ENCODE results near the gene GLB1L3. TPM values are rescaled to one million over a fixed set of nuclear protein-coding genes. Genes with fewer than 3 reads are reported as not detected.

The GLB1L3 gene
- total RNA-seq, 2 experiments from 2014 or later, result 11.2 to 11.9 TPM

GRCh38 chr11:134260503-134260902 is 15.7 kb upstream of the GLB1L3 start:
- TF ChIP-seq CTCF (IDR thresholded peaks at IDR 0.05), result no peak
- CTCF ChIA-PET, result interaction anchor here (1.9 to 5.3 kb wide), 3 partner anchors 15 to 72 kb away, joined by 7 to 76 read pairs (median 10); partner anchors contain the start of genes GLB1L2, GLB1L3, NCAPD3 and VPS26B
- no peak overlapping the region for H3K4me3 Mint-ChIP-seq
- H3K4me1 Mint-ChIP-seq (ENCODE audit: low read depth), result peaks cover 3% of the 10 kb centered on the region
- ATAC-seq (no peak), DNase-seq (no peak)
- no peaks in the 10 kb centered on the region for H3K9me3 Mint-ChIP-seq
- no peak overlapping the region for H3K27ac Mint-ChIP-seq
- POLR2A ChIA-PET, result no interaction called here
- intact Hi-C loops (cut with micrococcal nuclease), result no loop called here
- peaks cover 5% of the 10 kb centered on the region for H3K36me3 Mint-ChIP-seq (ENCODE audit: low read depth)
- H3K27me3 Mint-ChIP-seq, result no peaks in the 10 kb centered on the region

- ATAC-seq (no peak), DNase-seq (no peak)
- H3K36me3 Mint-ChIP-seq (ENCODE audit: low read depth), result peaks cover 5% of the 10 kb centered on the region
- intact Hi-C loops (cut with micrococcal nuclease), result no loop called here
- no peak for TF ChIP-seq CTCF (IDR thresholded peaks at IDR 0.05)
- no peaks in the 10 kb centered on the region for H3K27me3 Mint-ChIP-seq
- no peak overlapping the region for H3K4me3 Mint-ChIP-seq
- H3K27ac Mint-ChIP-seq, result no peak overlapping the region
- H3K9me3 Mint-ChIP-seq, result no peaks in the 10 kb centered on the region
- CTCF ChIA-PET, result interaction anchor here (1.1 to 5.3 kb wide), 6 partner anchors 7 to 71 kb away, joined by 3 to 76 read pairs (median 8); partner anchors contain the start of genes ACAD8, GLB1L2, GLB1L3 and NCAPD3
- POLR2A ChIA-PET, result interaction anchor here (1.2 kb wide), 1 partner anchor 12 kb away, joined by 4 read pairs; no protein-coding TSS in a partner anchor
- no peaks in the 10 kb centered on the region for H3K4me1 Mint-ChIP-seq (ENCODE audit: low read depth)
Observed at GRCh38 chr11:134260983-134261382, 15.2 kb upstream of the GLB1L3 start.

GRCh38 chr11:134261626-134262488 is 14.3 kb upstream of the GLB1L3 start:
- ChIA-PET CTCF (interaction anchor here (0.6 to 5.3 kb wide), 17 partner anchors 8 to 77 kb away, joined by 3 to 76 read pairs (median 4); partner anchors contain the start of genes ACAD8, GLB1L2, GLB1L3 and NCAPD3), POLR2A (interaction anchor here (0.8 to 1.4 kb wide), 3 partner anchors 11 to 312 kb away, joined by 3 to 4 read pairs (median 4); partner anchors contain the start of gene GLB1L2)
- peak; percentile 51 for DNase-seq
- Mint-ChIP-seq H3K36me3 (ENCODE audit: low read depth) (peaks cover 5% of the 10 kb centered on the region), H3K4me1 (ENCODE audit: low read depth) (no peaks in the 10 kb centered on the region), H3K9me3 (no peaks in the 10 kb centered on the region), H3K27ac (no peak overlapping the region), H3K27me3 (no peaks in the 10 kb centered on the region), H3K4me3 (no peak overlapping the region)
- intact Hi-C loops (cut with micrococcal nuclease), result no loop called here
- peak; percentile 87 for ATAC-seq
- TF ChIP-seq CTCF (IDR thresholded peaks at IDR 0.05), result peak; percentile 32

GRCh38 chr11:134264966-134265764 is 11.0 kb upstream of the GLB1L3 start:
- Mint-ChIP-seq H3K27me3 (no peaks in the 10 kb centered on the region), H3K4me3 (no peak overlapping the region), H3K27ac (no peak overlapping the region), H3K4me1 (ENCODE audit: low read depth) (peaks cover 1% of the 10 kb centered on the region), H3K9me3 (no peaks in the 10 kb centered on the region), H3K36me3 (ENCODE audit: low read depth) (peaks cover 3% of the 10 kb centered on the region)
- ChIA-PET POLR2A (interaction anchor here (0.7 to 3.0 kb wide), 3 partner anchors 9 to 11 kb away, joined by 3 to 10 read pairs (median 10); partner anchors contain the start of genes ACAD8, GLB1L3 and THYN1), CTCF (interaction anchor here (0.7 to 5.3 kb wide), 3 partner anchors 11 to 95 kb away, joined by 3 to 76 read pairs (median 3); partner anchors contain the start of gene GLB1L3)
- intact Hi-C loops (cut with micrococcal nuclease), result no loop called here
- ATAC-seq, result no peak
- DNase-seq, result no peak
- no peak for TF ChIP-seq CTCF (IDR thresholded peaks at IDR 0.05)
